ENCODE measurements around the gene ALG2. TPM values are rescaled to one million over a fixed set of nuclear protein-coding genes. Genes with fewer than 3 reads are reported as not detected.

The ALG2 gene
- polyA plus RNA-seq, 3 donors: 15.9 to 25.5 (median 23.6) TPM

DNA sequence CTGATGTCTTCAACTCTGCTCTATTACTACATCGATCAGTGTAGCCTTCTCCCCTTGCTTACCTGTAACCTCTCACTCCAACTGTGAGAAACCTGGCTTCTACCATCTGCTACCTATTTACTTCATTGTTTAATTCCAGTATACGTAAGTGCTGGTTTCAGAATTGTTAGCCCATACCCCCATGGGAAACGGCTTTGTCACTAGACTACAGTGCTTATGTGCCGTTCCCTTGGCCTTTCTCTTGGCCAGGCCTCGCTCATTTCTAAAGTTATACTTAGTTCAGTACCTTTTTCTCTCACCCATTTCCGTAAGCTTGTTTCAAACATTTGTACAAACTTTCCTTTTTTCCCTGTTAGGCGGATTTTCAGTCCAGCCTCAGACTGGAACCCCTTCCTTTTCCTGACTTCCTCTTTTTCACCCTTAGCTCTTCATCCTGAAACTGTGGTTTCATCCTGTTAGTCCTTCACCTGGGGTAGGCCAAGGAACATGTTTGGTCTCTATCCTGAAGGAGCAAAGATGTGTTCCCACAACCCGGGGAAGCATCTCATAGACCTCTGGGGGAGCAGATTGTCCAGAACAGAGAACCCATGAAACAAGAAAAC, 21.7 kb downstream of the ALG2 start:
- peaks cover 0 to 7% (median 3%) of the 10 kb centered on the region in 3 donors for H3K27me3 Mint-ChIP-seq (ENCODE audit: low read depth in 3 of 3)
- Histone ChIP-seq H3K79me2 (ENCODE audit: insufficient read depth, low read length) (no peaks in the 10 kb centered on the region), H3K27me3 (ENCODE audit: control insufficient read depth in 2 of 2, insufficient read depth in 2 of 2, low read length in 2 of 2) (no peaks in the 10 kb centered on the region), H2AFZ (ENCODE audit: insufficient read depth, low read depth, low read length, poor library complexity, severe bottlenecking) (no peak overlapping the region), H3K36me3 (replicated peaks in 1 of 2; ENCODE audit: control insufficient read depth in 1 of 2, insufficient read depth in 2 of 2, low read length in 2 of 2) (no peaks in the 10 kb centered on the region), H4K20me1 (ENCODE audit: insufficient read depth, low read length) (no peaks in the 10 kb centered on the region), H3K9ac (ENCODE audit: insufficient read depth, low read length, poor library complexity, severe bottlenecking) (no peak overlapping the region), H3K9me3 (replicated peaks in 1 of 2; ENCODE audit: control insufficient read depth in 1 of 2, insufficient read depth in 1 of 2, low read length in 2 of 2) (no peaks in the 10 kb centered on the region), H3K27ac (ENCODE audit: low read depth in 1 of 2, low read length in 2 of 2) (no peak overlapping the region), H3K4me2 (replicated peaks; ENCODE audit: extremely low read depth, low read length, poor library complexity, severe bottlenecking) (no peak overlapping the region), H3K4me1 (ENCODE audit: control insufficient read depth in 1 of 2, insufficient read depth in 2 of 2, low read length in 2 of 2) (no peaks in the 10 kb centered on the region), H3K4me3 (replicated peaks in 1 of 3; ENCODE audit: low read depth in 2 of 3, low read length in 3 of 3) (no peak overlapping the region)
- H3K36me3 Mint-ChIP-seq: no peaks in the 10 kb centered on the region
- 92% methylated on average over 7 of the region's 8 CpGs for WGBS (ENCODE audit: insufficient coverage)
- TF ChIP-seq, protein P1, sequence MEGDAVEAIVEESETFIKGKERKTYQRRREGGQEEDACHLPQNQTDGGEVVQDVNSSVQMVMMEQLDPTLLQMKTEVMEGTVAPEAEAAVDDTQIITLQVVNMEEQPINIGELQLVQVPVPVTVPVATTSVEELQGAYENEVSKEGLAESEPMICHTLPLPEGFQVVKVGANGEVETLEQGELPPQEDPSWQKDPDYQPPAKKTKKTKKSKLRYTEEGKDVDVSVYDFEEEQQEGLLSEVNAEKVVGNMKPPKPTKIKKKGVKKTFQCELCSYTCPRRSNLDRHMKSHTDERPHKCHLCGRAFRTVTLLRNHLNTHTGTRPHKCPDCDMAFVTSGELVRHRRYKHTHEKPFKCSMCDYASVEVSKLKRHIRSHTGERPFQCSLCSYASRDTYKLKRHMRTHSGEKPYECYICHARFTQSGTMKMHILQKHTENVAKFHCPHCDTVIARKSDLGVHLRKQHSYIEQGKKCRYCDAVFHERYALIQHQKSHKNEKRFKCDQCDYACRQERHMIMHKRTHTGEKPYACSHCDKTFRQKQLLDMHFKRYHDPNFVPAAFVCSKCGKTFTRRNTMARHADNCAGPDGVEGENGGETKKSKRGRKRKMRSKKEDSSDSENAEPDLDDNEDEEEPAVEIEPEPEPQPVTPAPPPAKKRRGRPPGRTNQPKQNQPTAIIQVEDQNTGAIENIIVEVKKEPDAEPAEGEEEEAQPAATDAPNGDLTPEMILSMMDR (IDR thresholded peaks at IDR 0.05): no peak
- H3K27ac Mint-ChIP-seq: peak overlapping the region in 2 of 7 donors; percentile 0 to 17
- H3K4me3 Mint-ChIP-seq: no peak overlapping the region
- no peak for DNase-seq
- H3K9me3 Mint-ChIP-seq: peaks cover 0 to 4% (median 0%) of the 10 kb centered on the region in 7 donors
- H3K4me1 Mint-ChIP-seq: peaks cover 5% of the 10 kb centered on the region
- intact Hi-C loops (cut with micrococcal nuclease): loop anchor here in 1 of 2 donors (10.0 kb wide), 1 partner anchor 45 kb away; no protein-coding TSS in a partner anchor

DNA sequence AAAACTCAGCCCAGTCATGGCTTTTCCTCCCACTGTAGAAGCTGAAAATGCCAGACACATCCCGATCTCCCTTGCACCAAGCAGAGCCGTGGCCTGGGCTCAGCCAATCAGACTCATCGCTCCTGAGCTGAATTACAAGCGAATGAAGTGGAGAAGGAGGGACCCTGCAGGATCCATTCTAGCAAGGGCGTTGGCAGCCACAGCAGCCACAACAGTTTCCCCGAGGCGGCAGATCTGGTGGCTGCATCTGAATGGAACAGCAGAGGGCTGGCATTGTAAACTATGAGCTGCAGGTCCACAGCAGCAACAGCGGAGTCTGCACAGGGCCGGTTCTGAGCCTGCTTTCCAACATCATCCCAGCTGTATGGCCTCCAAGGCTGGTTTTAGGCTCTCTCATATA, 23.8 kb downstream of the ALG2 start:
- WGBS (ENCODE audit: insufficient coverage): 91% methylated on average over 6 of the region's 9 CpGs
- DNase-seq: no peak
- Histone ChIP-seq H3K9me3 (replicated peaks in 1 of 2; ENCODE audit: control insufficient read depth in 1 of 2, insufficient read depth in 1 of 2, low read length in 2 of 2) (no peaks in the 10 kb centered on the region), H3K4me3 (replicated peaks in 1 of 3; ENCODE audit: low read depth in 2 of 3, low read length in 3 of 3) (no peak overlapping the region), H3K9ac (ENCODE audit: insufficient read depth, low read length, poor library complexity, severe bottlenecking) (no peak overlapping the region), H3K4me2 (replicated peaks; ENCODE audit: extremely low read depth, low read length, poor library complexity, severe bottlenecking) (no peak overlapping the region), H2AFZ (ENCODE audit: insufficient read depth, low read depth, low read length, poor library complexity, severe bottlenecking) (no peak overlapping the region), H3K36me3 (replicated peaks in 1 of 2; ENCODE audit: control insufficient read depth in 1 of 2, insufficient read depth in 2 of 2, low read length in 2 of 2) (no peaks in the 10 kb centered on the region), H3K27me3 (ENCODE audit: control insufficient read depth in 2 of 2, insufficient read depth in 2 of 2, low read length in 2 of 2) (no peaks in the 10 kb centered on the region), H3K4me1 (ENCODE audit: control insufficient read depth in 1 of 2, insufficient read depth in 2 of 2, low read length in 2 of 2) (no peaks in the 10 kb centered on the region), H3K27ac (ENCODE audit: low read depth in 1 of 2, low read length in 2 of 2) (no peak overlapping the region), H4K20me1 (ENCODE audit: insufficient read depth, low read length) (no peaks in the 10 kb centered on the region), H3K79me2 (ENCODE audit: insufficient read depth, low read length) (no peaks in the 10 kb centered on the region)
- H3K36me3 Mint-ChIP-seq: no peaks in the 10 kb centered on the region
- intact Hi-C loops (cut with micrococcal nuclease): loop anchor here in 1 of 2 donors (10.0 kb wide), 1 partner anchor 47 kb away; no protein-coding TSS in a partner anchor
- H3K4me1 Mint-ChIP-seq: peaks cover 5% of the 10 kb centered on the region
- H3K27me3 Mint-ChIP-seq (ENCODE audit: low read depth in 3 of 3): peaks cover 0 to 7% (median 4%) of the 10 kb centered on the region in 3 donors
- no peak overlapping the region for H3K27ac Mint-ChIP-seq
- no peak overlapping the region for H3K4me3 Mint-ChIP-seq
- TF ChIP-seq, protein P1 (IDR thresholded peaks at IDR 0.05): no peak
- peaks cover 0 to 2% (median 0%) of the 10 kb centered on the region in 7 donors for H3K9me3 Mint-ChIP-seq
